Pons (tissue), 1 donor: ENCODE data around the gene SULT1C3.

Experiments
- DNase-seq: peaks from one replicate; pipeline ENCODE4 v3.0.0-alpha.2; 2016; ENCODE audit warnings: low spot score

The SULT1C3 gene

DNA sequence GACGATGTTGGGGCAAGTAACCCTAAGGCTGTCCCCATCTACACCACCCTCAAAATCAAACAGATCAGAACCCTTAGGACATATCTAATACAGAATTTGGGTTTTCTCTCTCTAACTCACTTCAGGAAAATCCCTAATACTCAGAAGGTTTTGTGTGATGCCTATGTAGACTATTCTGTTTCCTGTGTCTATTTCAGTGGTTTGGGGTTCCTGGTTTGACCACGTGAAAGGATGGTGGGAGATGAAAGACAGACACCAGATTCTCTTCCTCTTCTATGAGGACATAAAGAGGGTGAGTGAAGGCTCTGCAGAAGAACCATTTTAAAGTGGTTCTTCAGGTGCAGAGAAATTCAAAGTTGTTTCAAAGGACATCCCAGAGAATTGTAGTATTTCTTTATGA lies 65.2 kb downstream of the SULT1C3 start:
- DNase-seq = peak; percentile 66

DNA sequence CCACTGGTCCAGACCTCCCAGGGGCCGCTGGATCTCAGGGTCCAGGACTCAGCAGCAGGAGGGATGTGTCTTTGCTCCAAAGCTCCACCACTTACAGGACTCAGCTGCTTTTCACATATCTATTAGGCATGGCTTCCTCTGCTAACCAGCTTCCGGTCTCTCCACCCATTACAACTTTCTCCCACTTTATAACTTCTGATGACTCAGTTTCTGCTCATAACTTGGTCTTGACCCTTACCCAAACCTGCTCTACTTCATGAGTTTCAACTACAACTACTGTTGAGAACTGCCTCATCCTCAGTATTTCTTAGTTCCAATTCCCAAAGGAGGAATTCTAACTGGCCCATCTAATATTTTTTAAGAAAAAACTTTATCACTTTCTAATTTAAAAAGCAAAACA lies 66.1 kb downstream of the SULT1C3 start:
- no peak for DNase-seq

DNA sequence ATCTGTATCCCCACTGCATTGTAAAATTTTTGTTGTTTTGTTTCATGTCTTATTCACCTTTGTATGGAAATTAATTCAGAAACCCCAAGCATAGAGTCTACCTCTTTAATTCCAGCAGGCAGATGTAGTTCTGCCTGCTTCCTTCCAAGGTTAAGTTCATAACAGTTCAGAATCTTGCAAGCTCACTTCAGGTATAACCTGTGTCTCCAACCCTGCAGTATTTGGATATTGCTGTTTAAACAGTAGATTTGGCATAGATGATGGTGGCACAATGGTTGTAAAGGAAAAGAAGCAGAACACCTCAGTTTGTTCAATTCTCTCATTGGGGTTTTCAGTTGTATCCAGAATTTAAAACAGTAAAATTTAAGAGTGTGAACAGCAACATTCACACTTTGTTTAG lies 70.1 kb downstream of the SULT1C3 start:
- DNase-seq = no peak
